Measurements from ENCODE around the gene PPFIBP1. TPM values are rescaled to one million over a fixed set of nuclear protein-coding genes. Genes with fewer than 3 reads are reported as not detected.
"Not testable (repeated sequence)": the region's sequence is repeated elsewhere in the genome, so short reads cannot be mapped to it uniquely, and the experiment has no call there.

The PPFIBP1 gene
- total RNA-seq, 2 experiments from 2014 or later: 14.6 to 18.2 TPM

DNA sequence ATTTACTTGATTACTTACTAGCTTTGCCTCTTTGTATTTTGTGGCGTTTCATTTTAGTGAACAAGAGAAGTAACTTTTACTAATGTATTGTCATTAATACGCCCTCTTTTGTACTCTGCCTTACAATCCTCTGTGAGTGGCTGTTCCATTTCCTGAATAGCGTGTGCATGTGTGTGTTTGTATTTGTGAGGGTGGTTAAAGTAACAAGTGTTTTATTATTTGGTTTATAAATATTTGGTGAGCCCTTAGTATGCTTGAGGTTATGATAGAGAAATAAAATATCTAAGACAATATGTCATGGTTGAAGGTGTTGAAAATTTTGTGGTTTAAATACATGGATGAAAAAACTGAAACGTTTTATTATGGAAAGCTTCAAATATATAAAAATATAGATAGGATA is 100.6 kb downstream of the PPFIBP1 start:
- peaks cover 3% of the 10 kb centered on the region for H3K36me3 Mint-ChIP-seq
- no peaks in the 10 kb centered on the region for H3K9me3 Mint-ChIP-seq
- H3K27ac Mint-ChIP-seq: no peak overlapping the region
- no peak overlapping the region for H3K4me3 Mint-ChIP-seq
- no peak for ATAC-seq (ENCODE audit: low read depth)
- H3K27me3 Mint-ChIP-seq: no peaks in the 10 kb centered on the region
- peaks cover 17% of the 10 kb centered on the region for H3K4me1 Mint-ChIP-seq
- DNase-seq: no peak
- POLR2A ChIA-PET: no interaction called here

DNA sequence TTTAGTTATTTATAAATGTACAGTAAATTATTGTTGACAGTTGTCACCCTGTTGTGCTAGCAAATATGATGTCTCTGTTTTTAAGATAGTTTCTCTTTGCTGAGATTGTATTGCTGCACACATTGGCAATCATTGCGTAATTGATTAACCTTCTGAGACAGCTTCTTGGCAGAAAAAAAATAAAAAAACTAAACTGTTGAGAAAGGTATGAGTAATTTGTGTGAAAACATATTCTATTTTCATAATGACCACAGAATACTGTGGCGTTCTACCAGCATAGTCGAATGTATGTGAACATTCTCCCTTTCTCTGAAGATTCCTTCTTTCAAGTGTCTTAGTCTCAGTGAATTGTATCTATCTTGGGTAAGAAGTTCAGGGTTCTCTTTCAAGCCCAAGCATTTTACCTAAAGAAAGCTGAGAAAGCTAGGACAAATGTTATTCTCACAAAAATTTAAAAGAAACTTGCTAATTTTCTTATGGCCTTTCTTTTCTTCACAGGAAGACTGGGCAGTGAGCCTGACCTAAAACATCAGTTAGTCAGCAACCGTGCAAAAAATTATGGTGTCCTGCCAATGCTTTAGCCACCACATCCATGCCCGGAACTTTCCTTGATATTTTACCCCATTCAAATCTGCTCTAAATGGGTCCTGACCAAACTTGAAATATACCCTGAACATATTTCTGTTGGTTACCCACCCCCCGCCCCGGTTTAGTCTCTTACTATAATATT is 103.3 kb downstream of the PPFIBP1 start:
- Mint-ChIP-seq H3K4me3 (no peak overlapping the region), H3K9me3 (no peaks in the 10 kb centered on the region), H3K4me1 (peaks cover 15% of the 10 kb centered on the region), H3K27ac (no peak overlapping the region), H3K27me3 (no peaks in the 10 kb centered on the region), H3K36me3 (peaks cover 5% of the 10 kb centered on the region)
- no peak for ATAC-seq (ENCODE audit: low read depth)
- POLR2A ChIA-PET: no interaction called here
- no peak for DNase-seq

DNA sequence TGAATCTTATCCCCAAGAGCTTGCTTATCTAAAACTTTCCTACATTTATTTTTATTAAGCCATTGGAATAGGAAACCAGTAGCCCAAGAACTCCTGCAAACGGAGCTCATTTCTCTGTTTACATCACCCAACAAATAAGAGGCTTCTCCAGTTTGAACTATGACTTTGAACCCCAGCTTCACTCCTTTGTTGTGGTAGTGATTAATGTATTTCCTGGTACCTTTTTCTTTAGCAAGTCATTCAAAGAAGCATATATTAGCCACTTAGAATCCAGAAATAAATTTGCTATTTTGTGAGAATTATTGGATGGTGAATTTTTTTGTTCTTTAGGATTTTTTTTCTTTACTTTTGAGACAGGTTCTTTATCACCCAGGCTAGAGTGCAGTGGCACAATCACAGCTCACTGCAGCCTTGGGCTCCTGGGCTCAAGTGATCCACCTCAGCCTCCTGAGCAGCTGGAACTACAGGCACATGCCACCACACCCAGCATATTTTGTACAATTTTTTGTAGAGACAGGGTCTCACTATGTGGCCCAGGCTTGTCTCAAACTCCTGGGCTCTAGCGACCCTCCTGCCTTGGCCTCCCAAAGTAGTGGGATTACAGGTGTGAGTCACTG is 104.0 kb downstream of the PPFIBP1 start:
- DNase-seq, H3K27me3 Mint-ChIP-seq, H3K9me3 Mint-ChIP-seq, POLR2A ChIA-PET, H3K4me3 Mint-ChIP-seq, H3K27ac Mint-ChIP-seq, H3K36me3 Mint-ChIP-seq: not testable (repeated sequence)
- H3K4me1 Mint-ChIP-seq: peaks cover 15% of the 10 kb centered on the region
- ATAC-seq (ENCODE audit: low read depth): peak; percentile 73

DNA sequence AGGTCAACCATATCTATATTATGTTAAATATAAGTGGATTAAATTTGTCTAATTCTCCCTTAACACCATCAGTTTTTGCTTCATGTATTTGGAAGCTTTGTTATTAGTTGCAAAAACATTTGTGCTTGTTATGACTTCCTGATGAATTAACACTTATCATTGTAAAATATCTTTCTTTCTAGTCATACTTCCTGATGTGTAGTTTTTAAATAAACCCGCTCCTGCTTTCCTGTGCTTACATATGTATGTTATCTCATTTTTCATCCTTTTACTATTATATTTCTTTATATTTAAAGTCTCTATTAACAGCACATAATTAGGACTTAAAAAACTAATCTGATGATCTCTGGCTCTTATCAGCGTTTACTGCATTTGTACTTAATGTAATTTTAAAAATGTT is 106.2 kb downstream of the PPFIBP1 start:
- Mint-ChIP-seq H3K4me1 (peaks cover 15% of the 10 kb centered on the region), H3K36me3 (peaks cover 13% of the 10 kb centered on the region)
- ATAC-seq (ENCODE audit: low read depth); H3K27me3 Mint-ChIP-seq; POLR2A ChIA-PET; DNase-seq; H3K4me3 Mint-ChIP-seq; H3K9me3 Mint-ChIP-seq; H3K27ac Mint-ChIP-seq: not testable (repeated sequence)

DNA sequence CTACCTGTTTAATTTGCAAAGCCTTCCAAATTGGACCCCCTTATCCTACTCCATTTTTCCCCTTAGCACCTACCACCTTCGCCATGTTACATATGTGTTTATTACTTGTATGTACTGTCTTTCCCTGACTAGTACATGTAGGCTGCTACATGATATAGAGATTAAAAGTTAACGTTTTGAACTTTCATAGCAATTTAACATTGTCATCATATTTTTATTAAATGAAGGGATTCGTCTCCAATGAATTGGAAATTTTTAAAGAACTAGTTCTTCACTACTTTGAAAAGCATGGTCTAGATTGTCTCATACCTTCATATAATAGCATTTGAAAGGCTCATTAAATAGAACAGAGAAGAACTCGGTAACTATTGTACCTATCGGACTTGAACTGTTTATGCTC is 107.4 kb downstream of the PPFIBP1 start:
- H3K27ac Mint-ChIP-seq: no peak overlapping the region
- H3K9me3 Mint-ChIP-seq: no peaks in the 10 kb centered on the region
- ATAC-seq (ENCODE audit: low read depth) (no peak), DNase-seq (no peak)
- no peak overlapping the region for H3K4me3 Mint-ChIP-seq
- POLR2A ChIA-PET: no interaction called here
- H3K4me1 Mint-ChIP-seq: peaks cover 19% of the 10 kb centered on the region
- peaks cover 11% of the 10 kb centered on the region for H3K36me3 Mint-ChIP-seq
- H3K27me3 Mint-ChIP-seq: peaks cover 4% of the 10 kb centered on the region

DNA sequence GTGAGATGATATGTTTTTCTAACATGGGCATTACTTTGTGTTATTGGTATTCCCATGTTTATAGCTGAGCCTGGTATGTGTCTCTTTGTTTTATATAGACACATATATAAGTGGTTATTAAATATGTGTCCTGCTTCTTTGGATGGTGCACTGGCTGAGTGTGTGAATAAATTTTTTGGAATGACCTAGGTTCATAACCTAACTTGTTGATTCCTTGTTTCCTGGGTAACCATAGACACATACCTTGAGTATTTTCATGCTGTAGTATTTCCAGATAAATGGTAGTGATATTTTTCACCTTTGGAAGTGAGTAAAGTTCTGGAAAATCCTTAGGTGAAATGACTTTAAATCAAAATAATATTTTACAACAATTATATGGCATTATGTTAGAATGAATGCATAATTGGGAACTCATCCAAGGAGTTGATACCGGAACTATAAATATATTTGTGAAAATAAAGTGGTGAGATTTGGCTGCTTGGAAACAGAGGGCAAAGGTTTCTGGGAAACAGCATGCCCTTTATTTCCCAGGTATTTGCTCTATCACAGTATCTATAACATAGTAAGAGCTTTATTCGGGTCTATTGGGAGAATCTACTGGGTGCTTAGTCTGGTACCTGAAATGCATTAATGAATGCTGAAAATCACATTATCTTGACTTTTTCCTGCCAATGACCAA is 107.9 kb downstream of the PPFIBP1 start:
- no peaks in the 10 kb centered on the region for H3K9me3 Mint-ChIP-seq
- peaks cover 11% of the 10 kb centered on the region for H3K36me3 Mint-ChIP-seq
- peaks cover 4% of the 10 kb centered on the region for H3K27me3 Mint-ChIP-seq
- ATAC-seq (ENCODE audit: low read depth) (no peak), DNase-seq (no peak)
- POLR2A ChIA-PET: no interaction called here
- no peak overlapping the region for H3K27ac Mint-ChIP-seq
- H3K4me3 Mint-ChIP-seq: no peak overlapping the region
- peaks cover 23% of the 10 kb centered on the region for H3K4me1 Mint-ChIP-seq

DNA sequence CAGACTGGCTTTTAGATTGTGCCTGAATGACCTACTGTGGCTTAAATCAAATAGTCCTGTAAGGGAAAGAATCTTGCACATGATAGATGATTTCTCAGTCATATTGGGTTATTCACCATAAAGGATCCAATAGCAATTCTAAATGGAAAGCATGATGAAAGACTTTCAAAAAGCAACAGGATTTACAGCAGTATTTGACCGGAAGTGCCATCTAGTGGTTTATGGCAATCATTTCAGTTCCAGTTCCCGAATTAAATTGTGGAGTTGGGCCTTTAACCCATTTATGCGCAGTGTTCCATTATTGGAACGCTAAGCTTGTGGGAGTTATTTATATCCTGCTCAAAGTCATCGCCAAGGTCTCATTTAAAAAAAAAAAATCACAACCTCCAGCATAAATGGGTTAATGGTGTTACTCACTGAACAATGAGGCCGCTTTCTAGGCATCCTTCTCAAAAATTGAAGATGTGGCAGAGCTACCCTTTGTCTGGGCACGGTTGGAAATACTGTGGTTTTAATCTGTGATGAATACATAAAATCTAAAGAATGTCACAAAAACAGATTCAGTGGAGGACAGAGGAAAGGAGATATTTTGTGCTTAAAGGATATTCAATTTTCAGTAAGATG is 111.5 kb downstream of the PPFIBP1 start:
- H3K27me3 Mint-ChIP-seq: peaks cover 4% of the 10 kb centered on the region
- POLR2A ChIA-PET: no interaction called here
- no peak for ATAC-seq (ENCODE audit: low read depth)
- no peak for DNase-seq
- no peaks in the 10 kb centered on the region for H3K9me3 Mint-ChIP-seq
- H3K36me3 Mint-ChIP-seq: peaks cover 11% of the 10 kb centered on the region
- H3K4me3 Mint-ChIP-seq: no peak overlapping the region
- peaks cover 22% of the 10 kb centered on the region for H3K4me1 Mint-ChIP-seq
- no peak overlapping the region for H3K27ac Mint-ChIP-seq

DNA sequence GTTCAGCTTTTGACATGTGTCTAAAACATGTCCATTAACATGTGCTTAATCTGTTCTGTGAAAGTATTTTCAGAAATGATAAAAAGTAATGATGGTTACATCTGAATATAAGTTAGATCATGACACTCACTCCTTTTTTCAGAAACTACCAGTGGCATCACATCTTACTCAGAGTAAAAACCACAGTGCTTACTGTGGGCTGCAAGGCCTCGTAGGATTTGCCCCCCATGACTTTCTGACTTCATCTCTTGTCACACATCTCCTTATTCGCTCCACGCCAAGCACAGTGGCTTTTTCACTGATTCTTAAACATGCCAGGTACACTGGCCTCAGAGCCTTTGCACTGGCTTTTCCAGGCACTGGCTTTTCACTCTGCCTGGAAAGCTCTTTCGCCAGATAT is 112.6 kb downstream of the PPFIBP1 start:
- peak; percentile 69 for ATAC-seq (ENCODE audit: low read depth)
- H3K9me3 Mint-ChIP-seq, H3K4me3 Mint-ChIP-seq, H3K36me3 Mint-ChIP-seq, POLR2A ChIA-PET, DNase-seq, H3K27me3 Mint-ChIP-seq: not testable (repeated sequence)
- peak overlapping the region; percentile 7 for H3K27ac Mint-ChIP-seq
- H3K4me1 Mint-ChIP-seq: peaks cover 22% of the 10 kb centered on the region

DNA sequence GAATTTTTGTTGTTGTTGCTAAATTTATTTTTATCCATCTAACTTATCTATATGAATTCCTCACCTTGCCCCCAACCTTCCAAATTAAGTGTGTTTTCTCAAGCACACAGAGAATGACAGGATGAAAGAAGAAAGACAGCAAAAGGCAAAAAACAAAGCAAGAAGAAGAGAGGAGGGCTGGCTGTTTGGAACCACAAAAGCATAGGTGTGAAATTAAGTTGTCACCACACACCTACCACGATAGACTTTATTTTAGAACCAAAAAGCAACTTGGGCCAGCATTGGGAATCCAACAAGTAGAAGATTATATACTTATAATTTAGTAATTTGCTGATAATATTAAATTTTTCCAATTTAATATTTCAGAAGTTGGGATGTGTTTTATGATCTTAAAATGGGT is 113.5 kb downstream of the PPFIBP1 start:
- POLR2A ChIA-PET: no interaction called here
- peaks cover 8% of the 10 kb centered on the region for H3K36me3 Mint-ChIP-seq
- H3K4me1 Mint-ChIP-seq: peaks cover 22% of the 10 kb centered on the region
- peak; percentile 65 for ATAC-seq (ENCODE audit: low read depth)
- peak overlapping the region; percentile 37 for H3K4me3 Mint-ChIP-seq
- H3K27me3 Mint-ChIP-seq: peaks cover 4% of the 10 kb centered on the region
- no peak for DNase-seq
- no peaks in the 10 kb centered on the region for H3K9me3 Mint-ChIP-seq
- H3K27ac Mint-ChIP-seq: no peak overlapping the region

DNA sequence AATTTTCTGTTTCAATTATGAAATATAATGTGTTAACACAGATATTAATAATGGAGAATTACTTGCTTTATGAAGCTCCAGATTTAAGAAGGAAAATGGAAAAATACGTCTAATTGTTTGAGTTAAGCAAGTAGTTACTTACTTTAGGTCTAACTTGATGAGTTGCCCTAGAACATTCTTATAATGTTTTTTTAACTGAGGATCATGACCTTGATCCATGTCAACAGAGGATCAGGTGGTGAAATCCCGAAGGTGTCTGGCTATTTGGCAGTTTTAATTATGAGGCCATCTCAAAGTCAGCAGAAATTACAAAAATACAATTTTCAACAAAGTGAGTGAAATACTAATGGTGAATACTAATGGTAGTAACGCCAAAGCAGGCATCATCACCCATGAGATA is 115.3 kb downstream of the PPFIBP1 start:
- POLR2A ChIA-PET: no interaction called here
- peaks cover 5% of the 10 kb centered on the region for H3K36me3 Mint-ChIP-seq
- ATAC-seq (ENCODE audit: low read depth) (no peak), DNase-seq (no peak)
- H3K4me3 Mint-ChIP-seq: no peak overlapping the region
- H3K9me3 Mint-ChIP-seq: no peaks in the 10 kb centered on the region
- H3K27ac Mint-ChIP-seq: no peak overlapping the region
- H3K4me1 Mint-ChIP-seq: peaks cover 22% of the 10 kb centered on the region
- no peaks in the 10 kb centered on the region for H3K27me3 Mint-ChIP-seq

DNA sequence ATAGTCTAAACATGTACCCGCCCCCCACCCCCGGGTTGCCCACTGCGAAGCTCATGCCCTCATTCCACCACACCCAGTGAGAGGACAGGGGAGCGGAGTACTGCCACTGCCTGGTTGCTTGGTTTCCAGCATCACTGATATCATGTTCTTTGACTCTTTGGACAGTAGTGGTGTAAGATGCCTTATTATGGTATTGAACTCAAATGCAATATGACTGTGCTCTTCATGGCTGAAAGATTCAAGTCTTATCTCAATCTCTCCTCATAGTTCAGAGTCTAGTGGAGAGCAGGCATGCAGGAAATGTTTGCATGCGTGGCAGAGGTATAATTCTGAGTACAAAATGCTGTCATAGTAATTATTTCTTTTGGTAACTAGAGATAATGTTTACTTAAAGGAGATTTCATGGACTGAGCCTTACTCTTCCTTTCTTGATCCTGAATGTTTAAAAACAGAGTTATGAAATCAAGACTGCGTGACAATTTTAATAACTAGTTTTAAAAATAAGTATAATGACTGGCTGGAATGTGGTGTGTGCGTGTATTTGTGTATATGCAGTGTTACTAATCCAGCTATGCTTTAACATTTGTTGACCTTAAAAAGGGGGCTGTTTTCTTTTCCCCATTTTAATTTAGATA is 116.7 kb downstream of the PPFIBP1 start:
- DNase-seq; POLR2A ChIA-PET; ATAC-seq (ENCODE audit: low read depth); H3K36me3 Mint-ChIP-seq; H3K9me3 Mint-ChIP-seq; H3K27ac Mint-ChIP-seq; H3K4me3 Mint-ChIP-seq; H3K27me3 Mint-ChIP-seq: not testable (repeated sequence)
- H3K4me1 Mint-ChIP-seq: peaks cover 17% of the 10 kb centered on the region

DNA sequence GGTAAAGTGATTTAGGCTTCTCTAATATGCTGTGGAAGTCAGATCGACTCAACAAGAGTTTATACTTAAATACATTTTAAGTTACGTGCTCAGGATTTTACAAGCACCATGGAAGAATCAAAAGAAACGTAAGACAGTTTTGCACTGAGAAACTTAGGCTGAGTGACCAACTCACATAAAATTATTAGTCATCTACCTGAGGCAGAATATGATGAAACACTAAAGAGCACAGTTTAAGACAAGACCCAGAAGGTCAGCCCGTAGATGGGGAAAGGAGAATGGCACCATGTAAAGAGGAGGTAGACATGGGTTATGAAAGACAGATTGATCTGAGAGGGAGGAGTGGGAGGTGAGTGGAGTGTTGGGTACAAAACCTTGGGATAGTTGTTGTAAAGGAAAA is 118.4 kb downstream of the PPFIBP1 start:
- H3K27ac Mint-ChIP-seq: not testable (repeated sequence)

DNA sequence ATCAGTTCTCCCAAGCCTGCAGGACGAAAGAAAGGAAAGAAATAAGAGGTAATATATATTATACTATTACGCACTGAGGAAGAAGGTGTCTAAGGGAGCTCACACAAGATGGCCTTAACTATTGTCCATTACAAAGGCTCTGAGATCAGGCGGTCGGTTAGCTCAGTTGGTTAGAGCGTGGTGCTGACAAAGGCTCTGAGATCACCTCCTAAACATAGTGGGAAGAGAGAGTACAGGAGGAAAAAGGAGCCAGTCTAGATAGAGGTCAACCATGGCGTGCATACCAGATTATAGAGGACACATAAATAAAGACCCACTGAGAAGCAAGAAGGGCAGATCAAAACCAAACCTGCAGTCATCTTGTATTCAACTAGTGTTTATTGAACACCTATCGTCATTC is 118.9 kb downstream of the PPFIBP1 start:
- POLR2A ChIA-PET; DNase-seq; H3K4me1 Mint-ChIP-seq; ATAC-seq (ENCODE audit: low read depth); H3K9me3 Mint-ChIP-seq; H3K36me3 Mint-ChIP-seq; H3K27ac Mint-ChIP-seq; H3K4me3 Mint-ChIP-seq; H3K27me3 Mint-ChIP-seq: not testable (repeated sequence)

More for the DNA sequence above, 118.4 kb downstream of the PPFIBP1 start:
- POLR2A ChIA-PET; DNase-seq; ATAC-seq (ENCODE audit: low read depth); H3K4me3 Mint-ChIP-seq; H3K9me3 Mint-ChIP-seq; H3K4me1 Mint-ChIP-seq; H3K36me3 Mint-ChIP-seq; H3K27me3 Mint-ChIP-seq: not testable (repeated sequence)

All from activated naive CD8-positive, alpha-beta T cell treated with anti-CD3 and anti-CD28 coated beads, Interleukin-2, amount 10 ng/mL, durations not matched to agents 7 days and 5 days (primary cell).